Cardiac fibroblast (primary cell): Measurements from ENCODE around the gene EDC3.
"Not testable (repeated sequence)": the region's sequence is repeated elsewhere in the genome, so short reads cannot be mapped to it uniquely, and the experiment has no call there.

Experiments used
- DNase-seq, 2 donors: peaks; one replicate each; pipeline versions ENCODE4 v3.0.0 to v3.0.0-alpha.2; 2010; ENCODE audit warnings: low read depth in 2 of 2
- H3K4me3 ChIP-seq, 2 donors: replicated peaks in 1 of 2; 1 replicate in 1 of 2; 2 replicates in 1 of 2; pipeline ENCODE4 v1.5.1; 2011; ENCODE audit warnings: low read depth in 2 of 2, low read length in 2 of 2, mild to moderate bottlenecking in 2 of 2, moderate library complexity in 1 of 2
- TF ChIP-seq, protein P1 (sequence below): IDR thresholded peaks from one replicate; pipeline ENCODE4 v1.5.1; 2011; ENCODE audit warnings: low read depth, mild to moderate bottlenecking, low read length, inconsistent platforms

Gene EDC3

GRCh38 chr15:74662064-74662860 is 33.6 kb downstream of the EDC3 start:
- TF ChIP-seq, protein P1, sequence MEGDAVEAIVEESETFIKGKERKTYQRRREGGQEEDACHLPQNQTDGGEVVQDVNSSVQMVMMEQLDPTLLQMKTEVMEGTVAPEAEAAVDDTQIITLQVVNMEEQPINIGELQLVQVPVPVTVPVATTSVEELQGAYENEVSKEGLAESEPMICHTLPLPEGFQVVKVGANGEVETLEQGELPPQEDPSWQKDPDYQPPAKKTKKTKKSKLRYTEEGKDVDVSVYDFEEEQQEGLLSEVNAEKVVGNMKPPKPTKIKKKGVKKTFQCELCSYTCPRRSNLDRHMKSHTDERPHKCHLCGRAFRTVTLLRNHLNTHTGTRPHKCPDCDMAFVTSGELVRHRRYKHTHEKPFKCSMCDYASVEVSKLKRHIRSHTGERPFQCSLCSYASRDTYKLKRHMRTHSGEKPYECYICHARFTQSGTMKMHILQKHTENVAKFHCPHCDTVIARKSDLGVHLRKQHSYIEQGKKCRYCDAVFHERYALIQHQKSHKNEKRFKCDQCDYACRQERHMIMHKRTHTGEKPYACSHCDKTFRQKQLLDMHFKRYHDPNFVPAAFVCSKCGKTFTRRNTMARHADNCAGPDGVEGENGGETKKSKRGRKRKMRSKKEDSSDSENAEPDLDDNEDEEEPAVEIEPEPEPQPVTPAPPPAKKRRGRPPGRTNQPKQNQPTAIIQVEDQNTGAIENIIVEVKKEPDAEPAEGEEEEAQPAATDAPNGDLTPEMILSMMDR = no peak
- H3K4me3 ChIP-seq = no peak overlapping the region
- no peak for DNase-seq

DNA sequence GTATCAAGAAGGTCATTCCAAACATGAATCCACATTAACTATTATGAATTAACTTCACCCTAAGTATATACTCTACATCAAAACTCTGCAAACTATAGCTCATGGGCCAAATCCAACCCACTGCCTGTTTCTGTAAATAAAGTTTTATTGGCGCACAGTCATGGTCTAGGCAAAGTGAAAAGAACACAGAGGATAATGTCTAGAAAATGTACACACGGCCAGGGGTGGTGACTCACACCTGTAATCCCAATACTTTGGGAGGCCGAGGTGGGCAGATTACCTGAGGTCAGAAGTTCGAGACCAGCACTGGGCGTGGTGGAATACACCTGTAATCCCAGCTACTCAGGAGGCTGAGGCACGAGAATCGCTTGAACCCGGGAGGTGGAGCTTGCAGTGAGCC is 34.5 kb downstream of the EDC3 start:
- H3K4me3 ChIP-seq, DNase-seq: not testable (repeated sequence)

DNA sequence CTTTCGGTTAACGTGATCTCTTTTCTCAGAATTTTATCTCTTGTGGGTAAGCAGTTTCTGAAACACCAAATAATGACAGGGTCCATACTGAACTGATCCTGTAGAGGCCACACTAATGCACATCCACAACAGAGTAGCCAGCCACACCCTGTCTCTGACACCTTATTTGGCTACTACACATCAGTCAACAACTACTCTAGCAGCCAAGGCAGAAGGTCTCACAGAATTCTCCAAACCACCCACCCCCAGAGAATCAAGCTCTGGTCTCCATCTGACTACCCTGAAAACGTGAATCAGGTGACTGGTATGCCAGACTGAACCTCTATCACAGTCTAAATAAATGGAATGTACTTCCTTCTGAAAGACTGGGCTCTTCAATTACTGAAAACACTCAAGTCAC is 38.0 kb downstream of the EDC3 start:
- H3K4me3 ChIP-seq = no peak overlapping the region
- DNase-seq = peak; percentile 19 to 48
- TF ChIP-seq, protein P1 = no peak

GRCh38 chr15:74656935-74657535 is 38.8 kb downstream of the EDC3 start:
- TF ChIP-seq, protein P1 = no peak
- DNase-seq = no peak
- no peak overlapping the region for H3K4me3 ChIP-seq

- TF ChIP-seq, protein P1 = no peak
- H3K4me3 ChIP-seq = no peak overlapping the region
- DNase-seq = no peak
These were observed 40.4 kb downstream of the EDC3 start for GRCh38 chr15:74655424-74655823.

- no peak overlapping the region for H3K4me3 ChIP-seq
- TF ChIP-seq, protein P1 = no peak
- peak; percentile 78 to 92 for DNase-seq
These were observed 42.3 kb downstream of the EDC3 start for GRCh38 chr15:74653426-74654102.

- TF ChIP-seq, protein P1 = no peak
- DNase-seq = peak; percentile 24 to 61
- H3K4me3 ChIP-seq = no peak overlapping the region
These were observed 44.5 kb downstream of the EDC3 start for GRCh38 chr15:74651242-74651741.
